AG04449 (cell line): Measurements from ENCODE around the gene TNFRSF13B.

Source experiments
- CTCF ChIA-PET: fragments of 350-600 bp; formaldehyde crosslinking; extraction: SDS; loops from one replicate; lab custom pipeline; 2021; ENCODE audit warnings: antibody characterized with exemption; lab: Yijun Ruan, JAX
- POLR2A ChIA-PET: fragments of 400-600, 350-600 bp; formaldehyde crosslinking; extraction: SDS; loops from one replicate; lab custom pipeline; 2020; ENCODE audit warnings: antibody characterized with exemption, inconsistent platforms; lab: Yijun Ruan, JAX
- DNase-seq: peaks from one replicate; pipeline ENCODE4 v3.0.0-alpha.2; 2010; ENCODE audit warnings: low read depth, low spot score
- H3K4me3 ChIP-seq: 2 replicates; pipeline ENCODE4 v1.5.1; 2011; ENCODE audit warnings: low read depth, mild to moderate bottlenecking, control low read depth, low read length
- TF ChIP-seq, protein P1 (sequence below): IDR thresholded peaks from one replicate; pipeline ENCODE4 v1.5.1; 2011; ENCODE audit warnings: mild to moderate bottlenecking, moderate library complexity, low read length, control low read depth, inconsistent platforms; ENCODE audit not compliant: insufficient read depth; ENCODE audit errors: missing control alignments

The TNFRSF13B gene

DNA sequence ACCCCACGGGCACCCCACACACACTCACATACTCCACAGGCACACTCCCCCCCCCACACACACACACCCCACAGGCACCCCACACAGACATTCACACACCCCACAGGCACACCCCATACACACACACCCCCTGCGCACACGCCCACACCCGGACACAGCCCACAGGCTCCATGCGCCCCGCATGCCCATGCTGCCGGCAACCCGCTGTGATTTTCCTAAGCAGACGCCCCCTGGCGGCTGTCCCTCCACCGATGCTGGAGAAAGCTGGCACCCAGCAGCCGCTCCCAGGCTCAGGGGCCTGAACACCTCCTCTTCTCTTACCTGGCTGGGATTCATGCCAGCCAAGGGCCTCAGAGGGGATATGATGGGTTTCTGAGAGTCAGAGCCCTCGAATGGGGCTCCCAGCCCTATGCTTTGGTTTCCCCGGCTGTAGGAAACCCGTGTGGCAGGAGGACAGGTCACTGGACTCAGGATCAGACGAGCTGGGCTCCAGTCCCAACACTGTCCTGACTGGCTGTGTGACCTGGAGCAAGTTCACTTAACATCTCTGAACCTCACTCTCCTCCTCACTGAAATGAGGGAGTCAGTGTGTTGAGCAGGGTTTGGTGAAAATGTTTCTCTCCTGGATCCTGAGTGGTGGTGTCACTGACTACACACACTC, 19.6 kb upstream of the TNFRSF13B start:
- TF ChIP-seq, protein P1, sequence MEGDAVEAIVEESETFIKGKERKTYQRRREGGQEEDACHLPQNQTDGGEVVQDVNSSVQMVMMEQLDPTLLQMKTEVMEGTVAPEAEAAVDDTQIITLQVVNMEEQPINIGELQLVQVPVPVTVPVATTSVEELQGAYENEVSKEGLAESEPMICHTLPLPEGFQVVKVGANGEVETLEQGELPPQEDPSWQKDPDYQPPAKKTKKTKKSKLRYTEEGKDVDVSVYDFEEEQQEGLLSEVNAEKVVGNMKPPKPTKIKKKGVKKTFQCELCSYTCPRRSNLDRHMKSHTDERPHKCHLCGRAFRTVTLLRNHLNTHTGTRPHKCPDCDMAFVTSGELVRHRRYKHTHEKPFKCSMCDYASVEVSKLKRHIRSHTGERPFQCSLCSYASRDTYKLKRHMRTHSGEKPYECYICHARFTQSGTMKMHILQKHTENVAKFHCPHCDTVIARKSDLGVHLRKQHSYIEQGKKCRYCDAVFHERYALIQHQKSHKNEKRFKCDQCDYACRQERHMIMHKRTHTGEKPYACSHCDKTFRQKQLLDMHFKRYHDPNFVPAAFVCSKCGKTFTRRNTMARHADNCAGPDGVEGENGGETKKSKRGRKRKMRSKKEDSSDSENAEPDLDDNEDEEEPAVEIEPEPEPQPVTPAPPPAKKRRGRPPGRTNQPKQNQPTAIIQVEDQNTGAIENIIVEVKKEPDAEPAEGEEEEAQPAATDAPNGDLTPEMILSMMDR = peak; percentile 85
- DNase-seq = no peak
- CTCF ChIA-PET = interaction anchor here (0.6 to 4.8 kb wide), 28 partner anchors 9 to 598 kb away, joined by 3 to 41 read pairs (median 4); partner anchors contain the start of gene MPRIP
- POLR2A ChIA-PET = no interaction called here
- no peak overlapping the region for H3K4me3 ChIP-seq

DNA sequence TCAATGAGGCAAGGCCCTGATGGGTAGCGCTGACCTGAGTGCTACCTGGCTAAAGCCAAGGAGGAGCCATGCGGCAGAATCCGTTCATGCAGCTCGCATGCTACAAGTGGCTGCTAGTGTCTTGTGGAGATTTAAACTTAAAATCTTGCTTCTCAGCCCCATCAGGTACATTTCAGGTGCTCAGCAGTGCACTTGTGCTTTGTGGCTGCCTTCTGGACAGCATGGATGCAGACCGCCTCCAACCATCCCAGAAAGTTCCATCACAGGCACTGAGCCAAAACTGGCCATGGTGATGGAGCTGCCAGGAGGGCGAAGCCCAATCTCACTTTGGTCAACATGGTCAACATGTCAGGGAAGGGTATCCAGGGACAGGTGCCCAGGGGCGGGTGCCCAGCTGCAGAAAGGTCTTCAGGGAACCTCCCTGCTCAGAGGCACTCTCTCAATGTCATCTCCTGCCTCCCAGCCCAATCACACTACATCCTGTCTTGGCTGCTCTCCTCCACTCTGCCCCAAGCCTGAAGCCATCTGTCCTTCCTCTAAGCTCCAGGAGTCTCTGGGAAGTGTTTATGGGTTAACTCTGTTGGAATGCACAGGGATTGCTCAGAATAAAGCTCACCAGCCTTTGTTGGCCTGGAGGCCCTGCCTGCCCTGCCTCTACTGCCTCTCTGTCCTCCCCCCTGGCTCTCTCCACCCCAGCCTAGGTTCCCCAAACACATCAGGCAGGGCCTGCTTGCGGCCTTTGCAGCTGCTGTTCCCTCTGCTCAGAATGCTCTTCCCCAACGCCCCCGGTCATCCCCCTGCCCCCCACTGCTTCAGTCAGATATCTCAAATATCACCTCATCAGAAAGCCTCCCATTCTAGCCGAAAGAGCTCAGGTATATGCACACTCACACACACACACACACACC, 18.3 kb upstream of the TNFRSF13B start:
- ChIA-PET POLR2A (interaction anchor here (0.6 kb wide), 1 partner anchor 13 kb away, joined by 4 read pairs; no protein-coding TSS in a partner anchor), CTCF (interaction anchor here (0.7 to 4.4 kb wide), 15 partner anchors 8 to 453 kb away, joined by 3 to 35 read pairs (median 3); partner anchors contain the start of gene MPRIP)
- H3K4me3 ChIP-seq = no peak overlapping the region
- TF ChIP-seq, protein P1 = no peak
- no peak for DNase-seq

DNA sequence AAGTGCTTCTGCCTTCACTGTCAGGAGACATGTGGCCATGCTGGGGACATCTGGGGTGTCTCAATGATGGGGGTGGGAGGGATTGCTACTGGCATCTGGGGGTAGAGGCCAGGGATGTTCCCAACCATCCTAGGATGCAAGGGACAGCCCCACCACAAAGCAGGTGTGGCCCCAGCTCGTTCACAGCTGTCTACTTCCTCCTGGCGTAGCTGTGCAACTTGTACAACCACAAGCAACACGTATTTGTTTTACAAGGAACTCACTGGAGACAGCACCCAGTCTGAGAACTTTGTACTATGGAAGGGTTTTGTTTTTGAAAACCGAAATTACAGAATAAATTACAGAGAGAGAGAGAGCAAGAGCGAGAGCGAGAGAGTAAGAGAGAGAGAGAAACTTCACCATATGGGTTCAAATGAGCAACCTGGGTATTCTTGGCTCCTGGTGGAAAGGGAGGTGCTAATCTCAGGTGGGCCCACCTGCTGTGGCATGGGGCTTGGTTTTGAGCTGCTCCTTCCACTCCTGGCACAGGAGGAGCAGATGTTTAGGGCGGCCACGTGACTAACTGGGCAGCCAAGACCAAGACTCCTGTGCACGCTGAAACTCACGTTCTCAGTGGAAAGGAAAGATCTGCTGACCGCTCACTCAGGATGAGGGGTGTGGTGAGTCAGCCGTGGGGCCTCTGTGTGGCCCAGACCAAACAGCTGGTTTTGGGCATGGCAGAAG, 17.5 kb upstream of the TNFRSF13B start:
- TF ChIP-seq, protein P1 = no peak
- ChIA-PET POLR2A (no interaction called here), CTCF (interaction anchor here (0.7 to 4.4 kb wide), 9 partner anchors 8 to 405 kb away, joined by 3 to 35 read pairs (median 5); no protein-coding TSS in a partner anchor)
- no peak for DNase-seq
- H3K4me3 ChIP-seq = no peak overlapping the region

DNA sequence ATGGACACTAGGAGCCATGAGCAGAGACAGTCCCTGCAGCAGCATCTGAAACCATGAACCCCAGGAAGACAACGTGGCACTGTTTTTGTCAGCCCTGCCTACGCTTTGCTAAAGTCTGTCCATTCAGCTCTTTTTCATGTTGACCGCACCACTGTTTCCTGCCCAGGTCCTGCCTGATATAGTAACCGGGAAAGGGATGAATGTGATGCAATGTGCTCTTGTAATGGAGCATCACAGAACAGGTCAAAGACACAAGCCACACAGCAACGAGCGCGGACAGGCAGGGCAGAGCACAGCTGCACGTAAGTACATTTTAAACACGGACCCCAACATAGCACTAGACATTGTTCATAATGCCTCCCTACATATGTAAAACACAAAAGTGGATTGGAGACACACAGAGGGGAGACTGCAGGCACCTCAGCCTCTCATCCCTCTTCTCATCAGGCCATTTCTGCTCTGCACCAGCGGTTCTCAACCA, 16.9 kb upstream of the TNFRSF13B start:
- POLR2A ChIA-PET = interaction anchor here (0.6 to 1.0 kb wide), 2 partner anchors 55 to 292 kb away, joined by 3 to 4 read pairs; partner anchors contain the start of gene COPS3
- TF ChIP-seq, protein P1 = no peak
- no peak overlapping the region for H3K4me3 ChIP-seq
- CTCF ChIA-PET = interaction anchor here (1.0 to 2.7 kb wide), 6 partner anchors 9 to 400 kb away, joined by 3 to 9 read pairs (median 4); no protein-coding TSS in a partner anchor
- no peak for DNase-seq

DNA sequence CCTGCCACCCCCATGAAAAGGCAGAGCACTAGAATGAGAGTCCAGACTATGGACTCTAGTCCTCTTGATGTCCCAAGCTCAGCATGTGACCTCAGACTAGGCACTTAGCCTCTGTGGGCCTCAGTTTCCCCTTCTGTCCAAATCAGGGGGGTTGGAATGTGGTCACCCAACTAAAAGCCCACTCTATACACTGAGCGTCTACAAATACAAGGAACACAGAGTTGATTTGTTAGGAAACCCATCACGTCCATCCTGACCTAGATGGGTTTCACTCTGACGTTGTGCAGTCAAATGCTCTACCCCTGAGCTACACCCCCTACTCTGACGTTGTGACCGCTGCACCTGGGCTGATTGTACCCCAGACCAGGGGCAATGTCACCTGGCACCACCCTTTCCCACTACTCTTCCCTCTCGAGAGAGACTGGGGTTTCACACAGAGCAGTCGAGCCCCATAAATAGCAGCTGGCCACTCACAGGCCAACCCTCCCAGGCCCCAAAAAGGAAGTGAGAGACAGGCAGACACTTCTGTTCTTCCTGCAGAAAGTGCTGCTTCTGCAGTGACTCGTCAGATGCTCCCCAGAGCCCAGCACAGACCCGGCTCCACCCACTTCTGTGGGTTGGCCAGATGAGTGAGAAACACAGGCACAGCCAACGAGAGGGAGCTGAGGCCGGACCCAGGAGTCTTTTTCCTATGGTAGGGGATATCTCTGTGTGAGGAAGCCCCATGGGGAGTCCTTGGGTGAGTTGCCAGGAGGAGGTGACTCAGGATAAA, 16.1 kb upstream of the TNFRSF13B start:
- H3K4me3 ChIP-seq = no peak overlapping the region
- TF ChIP-seq, protein P1 = no peak
- ChIA-PET CTCF (interaction anchor here (1.0 to 2.7 kb wide), 6 partner anchors 10 to 399 kb away, joined by 3 to 9 read pairs (median 4); no protein-coding TSS in a partner anchor), POLR2A (interaction anchor here (0.6 to 1.0 kb wide), 3 partner anchors 46 to 293 kb away, joined by 3 to 4 read pairs (median 3); partner anchors contain the start of gene COPS3)
- DNase-seq = peak; percentile 49
